Breast epithelium (tissue), 4 donors: ENCODE measurements around the gene LHFPL2. TPM values are rescaled to one million over a fixed set of nuclear protein-coding genes. Genes with fewer than 3 reads are reported as not detected.

Experiments
- DNase-seq, 2 donors: peaks; one replicate each; pipeline ENCODE4 v3.0.0-alpha.2; 2019; ENCODE audit warnings: low spot score in 2 of 2
- H3K27ac ChIP-seq, 2 donors: fragments of 200-600 bp; sonication (generic) in 1 of 2; one replicate each; pipeline ENCODE4 v1.5.1; 2016 to 2019; ENCODE audit warnings: mild to moderate bottlenecking in 1 of 2
- H3K27me3 ChIP-seq, 2 donors: fragments of 200-600 bp; sonication (generic) in 1 of 2; one replicate each; pipeline versions ENCODE4 v1.5.1 to v1.6.0; 2017 to 2019; ENCODE audit warnings: control low read depth in 1 of 2, mild to moderate bottlenecking in 1 of 2
- H3K36me3 ChIP-seq: fragments of 200-600 bp; one replicate; pipeline ENCODE4 v1.5.1; 2019
- H3K4me1 ChIP-seq, 2 donors: fragments of 200-600 bp; sonication (generic); one replicate each; pipeline ENCODE4 v1.5.1; 2016 to 2019; ENCODE audit warnings: control low read depth in 1 of 2
- H3K4me3 ChIP-seq, 3 donors: fragments of 200-600 bp; sonication (generic); 1 replicate in 2 of 3; 2 replicates in 1 of 3; pipeline ENCODE4 v1.5.1; 2016 to 2019; ENCODE audit warnings: mild to moderate bottlenecking in 3 of 3, moderate library complexity in 2 of 3
- H3K9me3 ChIP-seq, 2 donors: fragments of 200-600 bp; sonication (generic) in 1 of 2; one replicate each; pipeline ENCODE4 v1.5.1; 2016 to 2019; ENCODE audit warnings: control low read depth in 1 of 2
- POLR2A ChIP-seq: fragments of 450-650 bp; IDR thresholded peaks from one replicate; pipeline ENCODE4 v1.6.1; 2016; ENCODE audit warnings: antibody characterized with exemption, mild to moderate bottlenecking, moderate library complexity
- POLR2AphosphoS5 ChIP-seq, 3 donors: sonication (generic); formaldehyde crosslinking; IDR thresholded peaks; one replicate each; pipeline ENCODE4 v1.6.1; 2017; ENCODE audit warnings: antibody characterized with exemption in 3 of 3
- intact Hi-C: fragments of 100-400 bp; cut with DNase I; formaldehyde crosslinking; loops from one replicate; pipeline ENCODE4 v1.15.1; 2023; ENCODE audit warnings: low total_unique reads
- total RNA-seq, 3 donors: library from RNA; depleted of rRNA; stranded (reverse); fragments of >200 nt; gene quantifications; one replicate each; pipeline ENCODE4 v1.1.0, GENCODE V29; 2016
- TF ChIP-seq, protein P1 (sequence below), 3 donors: fragments of 450-650 bp; IDR thresholded peaks; one replicate each; pipeline ENCODE4 v1.5.1; 2016 to 2017; ENCODE audit warnings: antibody characterized with exemption in 3 of 3, mild to moderate bottlenecking in 3 of 3, moderate library complexity in 3 of 3

LHFPL2 gene
- total RNA-seq, 3 donors from 2014 or later = 36.8 to 61.8 (median 41.3) TPM

GRCh38 chr5:78627175-78627574, 21.4 kb downstream of the LHFPL2 start:
- H3K4me1 ChIP-seq = no peaks in the 10 kb centered on the region
- no peak for TF ChIP-seq POLR2AphosphoS5 (IDR thresholded peaks at IDR 0.05)
- no peak for TF ChIP-seq POLR2A
- TF ChIP-seq, protein P1, sequence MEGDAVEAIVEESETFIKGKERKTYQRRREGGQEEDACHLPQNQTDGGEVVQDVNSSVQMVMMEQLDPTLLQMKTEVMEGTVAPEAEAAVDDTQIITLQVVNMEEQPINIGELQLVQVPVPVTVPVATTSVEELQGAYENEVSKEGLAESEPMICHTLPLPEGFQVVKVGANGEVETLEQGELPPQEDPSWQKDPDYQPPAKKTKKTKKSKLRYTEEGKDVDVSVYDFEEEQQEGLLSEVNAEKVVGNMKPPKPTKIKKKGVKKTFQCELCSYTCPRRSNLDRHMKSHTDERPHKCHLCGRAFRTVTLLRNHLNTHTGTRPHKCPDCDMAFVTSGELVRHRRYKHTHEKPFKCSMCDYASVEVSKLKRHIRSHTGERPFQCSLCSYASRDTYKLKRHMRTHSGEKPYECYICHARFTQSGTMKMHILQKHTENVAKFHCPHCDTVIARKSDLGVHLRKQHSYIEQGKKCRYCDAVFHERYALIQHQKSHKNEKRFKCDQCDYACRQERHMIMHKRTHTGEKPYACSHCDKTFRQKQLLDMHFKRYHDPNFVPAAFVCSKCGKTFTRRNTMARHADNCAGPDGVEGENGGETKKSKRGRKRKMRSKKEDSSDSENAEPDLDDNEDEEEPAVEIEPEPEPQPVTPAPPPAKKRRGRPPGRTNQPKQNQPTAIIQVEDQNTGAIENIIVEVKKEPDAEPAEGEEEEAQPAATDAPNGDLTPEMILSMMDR (IDR thresholded peaks at IDR 0.05) = no peak
- peak overlapping the region; percentile 50 to 67 for H3K27ac ChIP-seq
- no peaks in the 10 kb centered on the region for H3K27me3 ChIP-seq
- H3K9me3 ChIP-seq = no peaks in the 10 kb centered on the region
- intact Hi-C loops = no loop called here
- H3K4me3 ChIP-seq = no peak overlapping the region
- no peaks in the 10 kb centered on the region for H3K36me3 ChIP-seq
- no peak for DNase-seq

DNA sequence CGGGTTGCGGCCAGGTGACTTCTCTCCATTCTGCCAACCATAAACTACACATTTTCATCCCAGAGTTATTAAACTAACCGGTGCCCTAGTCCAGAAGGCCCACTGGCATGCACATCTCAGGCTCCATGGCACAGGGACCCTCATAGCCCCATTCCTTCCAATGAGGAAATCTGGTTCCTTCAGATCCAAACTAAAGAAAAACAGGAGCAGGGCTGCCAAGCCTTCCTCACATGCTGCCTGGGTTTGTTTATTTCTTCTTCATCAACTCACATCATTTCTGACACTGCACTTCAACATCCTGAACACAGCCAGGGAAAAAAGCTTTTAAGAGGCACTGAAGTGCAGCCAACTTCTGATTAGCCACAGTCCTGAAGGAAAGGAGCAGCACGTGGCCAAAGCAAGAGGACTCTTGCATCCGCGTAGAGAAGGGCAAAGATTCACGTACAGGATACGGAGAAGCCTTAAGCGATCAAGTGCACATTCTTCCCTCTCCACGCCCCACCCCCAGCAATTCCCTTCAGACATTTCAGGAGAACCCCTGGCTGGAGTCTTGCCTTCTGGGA, 22.5 kb downstream of the LHFPL2 start:
- Histone ChIP-seq H3K9me3 (no peaks in the 10 kb centered on the region), H3K4me1 (no peaks in the 10 kb centered on the region), H3K27ac (peak overlapping the region; percentile 50 to 67), H3K4me3 (no peak overlapping the region), H3K36me3 (no peaks in the 10 kb centered on the region), H3K27me3 (no peaks in the 10 kb centered on the region)
- TF ChIP-seq, protein P1 (IDR thresholded peaks at IDR 0.05) = no peak
- no peak for TF ChIP-seq POLR2A
- TF ChIP-seq POLR2AphosphoS5 (IDR thresholded peaks at IDR 0.05) = no peak
- intact Hi-C loops = no loop called here
- no peak for DNase-seq

- intact Hi-C loops = no loop called here
- Histone ChIP-seq H3K36me3 (no peaks in the 10 kb centered on the region), H3K4me3 (no peak overlapping the region), H3K27me3 (no peaks in the 10 kb centered on the region), H3K27ac (peak overlapping the region in 1 of 2 donors; percentile 67), H3K9me3 (peaks cover 4 to 6% of the 10 kb centered on the region in 2 donors), H3K4me1 (no peaks in the 10 kb centered on the region)
- DNase-seq = no peak
- TF ChIP-seq POLR2A (no peak), POLR2AphosphoS5 (IDR thresholded peaks at IDR 0.05) (no peak)
- TF ChIP-seq, protein P1 (IDR thresholded peaks at IDR 0.05) = no peak
These were observed 23.6 kb downstream of the LHFPL2 start for GRCh38 chr5:78624992-78625391.

DNA sequence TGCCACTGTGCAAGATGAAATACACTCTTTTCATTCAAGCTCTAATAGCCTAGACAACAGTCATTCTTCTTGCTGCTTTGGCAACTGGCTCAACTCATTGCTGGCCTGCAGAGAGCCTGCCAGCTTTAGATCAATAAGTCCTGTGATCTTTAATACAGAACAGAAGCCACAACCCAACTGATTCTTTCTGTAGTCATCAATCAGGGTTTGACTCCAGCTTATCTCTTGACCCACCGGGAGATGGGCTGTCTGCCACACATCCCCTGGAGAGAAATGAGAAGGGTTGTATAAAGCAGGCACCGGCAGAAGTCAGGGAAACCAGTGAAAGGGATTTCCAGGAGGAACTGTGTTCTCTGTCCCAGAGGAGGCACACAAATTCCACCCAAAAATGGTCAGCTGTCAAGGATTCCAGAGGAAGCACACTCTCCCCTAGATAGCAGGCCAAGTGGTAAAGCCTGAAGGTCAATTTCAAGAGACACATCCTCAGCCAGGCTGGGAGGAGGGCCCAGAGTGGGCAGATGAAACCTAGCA, 24.5 kb downstream of the LHFPL2 start:
- no peak for DNase-seq
- intact Hi-C loops = no loop called here
- Histone ChIP-seq H3K4me3 (no peak overlapping the region), H3K27me3 (no peaks in the 10 kb centered on the region), H3K4me1 (no peaks in the 10 kb centered on the region), H3K36me3 (no peaks in the 10 kb centered on the region), H3K27ac (peak overlapping the region; percentile 4 to 39), H3K9me3 (peaks cover 4 to 6% of the 10 kb centered on the region in 2 donors)
- TF ChIP-seq POLR2AphosphoS5 (IDR thresholded peaks at IDR 0.05) = no peak
- TF ChIP-seq POLR2A = no peak
- TF ChIP-seq, protein P1 (IDR thresholded peaks at IDR 0.05) = no peak

GRCh38 chr5:78622302-78622971, 26.1 kb downstream of the LHFPL2 start:
- Histone ChIP-seq H3K27ac (peak overlapping the region; percentile 3 to 13), H3K36me3 (no peaks in the 10 kb centered on the region), H3K4me3 (no peak overlapping the region), H3K9me3 (peaks cover 4 to 6% of the 10 kb centered on the region in 2 donors), H3K27me3 (no peaks in the 10 kb centered on the region), H3K4me1 (no peaks in the 10 kb centered on the region)
- intact Hi-C loops = no loop called here
- TF ChIP-seq POLR2A = no peak
- TF ChIP-seq, protein P1 (IDR thresholded peaks at IDR 0.05) = no peak
- no peak for TF ChIP-seq POLR2AphosphoS5 (IDR thresholded peaks at IDR 0.05)
- DNase-seq = no peak
